HEK293 (cell line): ENCODE results near the gene SNCAIP.

ENCODE experiments used
- CTCF ChIA-PET: fragments of 350-600 bp; formaldehyde crosslinking; extraction: SDS; loops from one replicate; lab custom pipeline; 2021; ENCODE audit warnings: antibody characterized with exemption; lab: Yijun Ruan, JAX
- POLR2A ChIA-PET: fragments of 300-600 bp; formaldehyde crosslinking; extraction: SDS; loops from one replicate; lab custom pipeline; 2020; ENCODE audit warnings: antibody characterized with exemption, inconsistent platforms; lab: Yijun Ruan, JAX
- H3K27ac ChIP-seq: fragments of 200-500 bp; sonication (Bioruptor generic); 2 replicates; pipeline ENCODE4 v1.5.1; 2014; ENCODE audit warnings: low read depth, low read length, control low read depth, inconsistent platforms; ENCODE audit errors: extremely low read depth
- H3K36me3 ChIP-seq, 2 experiments: fragments of 200-500 bp in 1 of 2; sonication (Bioruptor generic) in 1 of 2; 1 replicate in 1 of 2; 2 replicates in 1 of 2; pipeline ENCODE4 v1.5.1; 2014 to 2017; ENCODE audit warnings: inconsistent platforms in 2 of 2, low read length in 2 of 2; ENCODE audit not compliant: control insufficient read depth in 2 of 2, insufficient read depth in 1 of 2
- H3K4me1 ChIP-seq: fragments of 200-500 bp; sonication (Bioruptor generic); 2 replicates; pipeline ENCODE4 v1.5.1; 2014; ENCODE audit warnings: mild to moderate bottlenecking, low read length, inconsistent platforms; ENCODE audit not compliant: control insufficient read depth, insufficient read depth
- H3K4me3 ChIP-seq: 2 replicates; pipeline ENCODE4 v1.5.1; 2011; ENCODE audit warnings: low read depth, mild to moderate bottlenecking, control low read depth, low read length, moderate library complexity
- H3K9me3 ChIP-seq: fragments of 200-500 bp; sonication (Bioruptor generic); 2 replicates; pipeline ENCODE4 v1.5.1; 2014; ENCODE audit warnings: low read depth, low read length, inconsistent platforms; ENCODE audit not compliant: control insufficient read depth, insufficient read depth
- KLF16 ChIP-seq: fragments of 450-650 bp; formaldehyde crosslinking; IDR thresholded peaks from 2 replicates; pipeline ENCODE4 v1.5.1; 2017; ENCODE audit warnings: missing biosample characterization, missing genetic modification characterization
- KLF9 ChIP-seq: fragments of 450-650 bp; formaldehyde crosslinking; IDR thresholded peaks from 2 replicates; pipeline ENCODE4 v1.5.1; 2016; ENCODE audit warnings: missing biosample characterization, missing genetic modification characterization, low read depth
- SP3 ChIP-seq: fragments of 450-650 bp; formaldehyde crosslinking; IDR thresholded peaks from 2 replicates; pipeline ENCODE4 v1.5.1; 2016; ENCODE audit warnings: missing biosample characterization, missing genetic modification characterization
- ZFHX2 ChIP-seq: fragments of 450-650 bp; formaldehyde crosslinking; conservative IDR thresholded peaks from 2 replicates; pipeline ENCODE4 v1.5.1; 2016; ENCODE audit warnings: missing biosample characterization, missing genetic modification characterization
- ZNF157 ChIP-seq: fragments of 450-650 bp; formaldehyde crosslinking; IDR thresholded peaks from 2 replicates; pipeline ENCODE4 v1.5.1; 2016; ENCODE audit warnings: missing biosample characterization, missing genetic modification characterization
- ZNF175 ChIP-seq: fragments of 450-650 bp; formaldehyde crosslinking; IDR thresholded peaks from 2 replicates; pipeline ENCODE4 v1.5.1; 2016; ENCODE audit warnings: missing biosample characterization, missing genetic modification characterization
- ZNF24 ChIP-seq: fragments of 450-650 bp; formaldehyde crosslinking; IDR thresholded peaks from 2 replicates; pipeline ENCODE4 v1.5.1; 2016; ENCODE audit warnings: missing biosample characterization, missing genetic modification characterization
- ZNF571 ChIP-seq: fragments of 450-650 bp; formaldehyde crosslinking; IDR thresholded peaks from 2 replicates; pipeline ENCODE4 v1.5.0; 2017; ENCODE audit warnings: missing biosample characterization, missing genetic modification characterization
- ZNF670 ChIP-seq: fragments of 450-650 bp; formaldehyde crosslinking; IDR thresholded peaks from 2 replicates; pipeline ENCODE4 v1.5.1; 2016; ENCODE audit warnings: missing biosample characterization, missing genetic modification characterization, low read depth
- ZNF843 ChIP-seq: fragments of 450-650 bp; formaldehyde crosslinking; IDR thresholded peaks from 2 replicates; pipeline ENCODE4 v1.5.1; 2016; ENCODE audit warnings: missing biosample characterization, missing genetic modification characterization
- TF ChIP-seq, protein P1 (sequence below): fragments of 450-650 bp; formaldehyde crosslinking; IDR thresholded peaks from 2 replicates; pipeline ENCODE4 v1.5.1; 2016; ENCODE audit warnings: missing biosample characterization, missing genetic modification characterization
- TF ChIP-seq, protein P2 (sequence below): fragments of 450-650 bp; formaldehyde crosslinking; IDR thresholded peaks from 2 replicates; pipeline ENCODE4 v1.5.1; 2016; ENCODE audit warnings: missing biosample characterization, missing genetic modification characterization, low read depth
- TF ChIP-seq, protein P3 (sequence below): fragments of 450-650 bp; formaldehyde crosslinking; IDR thresholded peaks from 2 replicates; pipeline ENCODE4 v1.5.1; 2016; ENCODE audit warnings: missing biosample characterization, missing genetic modification characterization, low read depth
- TF ChIP-seq, protein P4 (sequence below): fragments of 450-650 bp; formaldehyde crosslinking; IDR thresholded peaks from 2 replicates; pipeline ENCODE4 v1.5.1; 2016; ENCODE audit warnings: missing biosample characterization, missing genetic modification characterization
- TF ChIP-seq, protein P5 (sequence below): fragments of 450-650 bp; formaldehyde crosslinking; IDR thresholded peaks from 2 replicates; pipeline ENCODE4 v1.5.1; 2016; ENCODE audit warnings: missing biosample characterization, missing genetic modification characterization
- TF ChIP-seq, protein P6 (sequence below): fragments of 450-650 bp; formaldehyde crosslinking; IDR thresholded peaks from 2 replicates; pipeline ENCODE4; 2016; ENCODE audit warnings: missing biosample characterization, missing genetic modification characterization
- TF ChIP-seq, protein P7 (sequence below): fragments of 450-650 bp; formaldehyde crosslinking; IDR thresholded peaks from 2 replicates; pipeline ENCODE4 v1.5.0; 2017; ENCODE audit warnings: missing biosample characterization, missing genetic modification characterization, borderline replicate concordance

The SNCAIP gene

DNA sequence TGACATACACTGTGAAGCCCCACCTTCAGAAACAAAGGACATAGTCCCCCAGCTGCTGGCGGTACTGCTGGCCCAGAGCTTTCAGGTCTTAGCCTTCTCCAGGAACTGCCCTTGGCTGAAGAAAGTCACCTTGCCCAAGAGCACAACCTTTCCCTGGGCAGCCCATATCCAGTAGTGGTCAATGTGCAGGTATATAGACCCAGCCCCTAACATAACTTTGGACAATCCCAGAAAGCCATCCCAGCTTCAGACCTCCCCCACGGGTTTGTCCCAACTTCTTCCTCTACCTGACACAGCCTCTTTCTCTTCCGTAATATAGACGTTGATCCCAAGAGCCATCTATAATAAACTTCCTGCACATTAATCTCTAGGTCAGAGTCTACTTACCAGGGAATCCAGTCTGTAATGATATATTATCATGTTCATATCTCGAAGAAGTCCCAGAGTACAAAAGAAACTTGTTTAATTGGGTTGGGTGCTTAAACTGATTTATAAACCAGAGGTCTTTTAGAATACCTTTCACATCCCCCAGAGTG lies 157.4 kb downstream of the SNCAIP start:
- POLR2A ChIA-PET = no interaction called here
- TF ChIP-seq SP3 (tag by site-specific recombination) = no peak
- no peak for TF ChIP-seq ZFHX2
- H3K4me1 ChIP-seq = peaks cover 4% of the 10 kb centered on the region; the same call in 1 of the 2 replicates
- no peak overlapping the region for H3K27ac ChIP-seq
- CTCF ChIA-PET = interaction anchor here (2.3 kb wide), 1 partner anchor 11 kb away, joined by 9 read pairs; no protein-coding TSS in a partner anchor
- H3K9me3 ChIP-seq = no peaks in the 10 kb centered on the region
- H3K4me3 ChIP-seq = no peak overlapping the region
- peaks cover 0 to 3% of the 10 kb centered on the region in 2 experiments; a peak in 1 of 3 replicates for H3K36me3 ChIP-seq

DNA sequence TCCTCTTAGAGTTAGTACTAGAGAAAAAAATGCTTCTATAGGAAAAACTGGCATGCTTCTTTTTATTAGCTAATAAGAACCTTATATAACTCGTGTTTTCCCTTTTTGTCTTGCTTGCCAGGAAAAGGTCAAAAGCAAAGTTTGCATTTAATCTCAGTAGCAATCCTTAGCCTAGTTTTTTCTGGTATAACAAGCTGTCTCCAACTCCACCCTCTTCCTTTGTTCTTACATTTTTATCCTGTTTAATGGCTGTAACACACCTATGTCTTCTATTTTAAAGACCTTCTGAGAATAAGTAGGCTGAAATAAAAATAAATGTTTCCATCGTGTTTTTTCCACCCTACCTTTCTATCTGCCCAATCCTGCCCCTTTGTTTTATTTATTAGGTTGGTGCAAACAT lies 158.3 kb downstream of the SNCAIP start:
- H3K36me3 ChIP-seq = no peaks in the 10 kb centered on the region
- H3K9me3 ChIP-seq = no peaks in the 10 kb centered on the region
- POLR2A ChIA-PET = no interaction called here
- no peak overlapping the region for H3K27ac ChIP-seq
- no peak overlapping the region for H3K4me3 ChIP-seq
- H3K4me1 ChIP-seq = peaks cover 4% of the 10 kb centered on the region; the same call in 1 of the 2 replicates
- CTCF ChIA-PET = interaction anchor here (2.3 kb wide), 1 partner anchor 11 kb away, joined by 9 read pairs; no protein-coding TSS in a partner anchor
- no peak for TF ChIP-seq ZNF571 (tag by site-specific recombination)
- TF ChIP-seq, protein P1, sequence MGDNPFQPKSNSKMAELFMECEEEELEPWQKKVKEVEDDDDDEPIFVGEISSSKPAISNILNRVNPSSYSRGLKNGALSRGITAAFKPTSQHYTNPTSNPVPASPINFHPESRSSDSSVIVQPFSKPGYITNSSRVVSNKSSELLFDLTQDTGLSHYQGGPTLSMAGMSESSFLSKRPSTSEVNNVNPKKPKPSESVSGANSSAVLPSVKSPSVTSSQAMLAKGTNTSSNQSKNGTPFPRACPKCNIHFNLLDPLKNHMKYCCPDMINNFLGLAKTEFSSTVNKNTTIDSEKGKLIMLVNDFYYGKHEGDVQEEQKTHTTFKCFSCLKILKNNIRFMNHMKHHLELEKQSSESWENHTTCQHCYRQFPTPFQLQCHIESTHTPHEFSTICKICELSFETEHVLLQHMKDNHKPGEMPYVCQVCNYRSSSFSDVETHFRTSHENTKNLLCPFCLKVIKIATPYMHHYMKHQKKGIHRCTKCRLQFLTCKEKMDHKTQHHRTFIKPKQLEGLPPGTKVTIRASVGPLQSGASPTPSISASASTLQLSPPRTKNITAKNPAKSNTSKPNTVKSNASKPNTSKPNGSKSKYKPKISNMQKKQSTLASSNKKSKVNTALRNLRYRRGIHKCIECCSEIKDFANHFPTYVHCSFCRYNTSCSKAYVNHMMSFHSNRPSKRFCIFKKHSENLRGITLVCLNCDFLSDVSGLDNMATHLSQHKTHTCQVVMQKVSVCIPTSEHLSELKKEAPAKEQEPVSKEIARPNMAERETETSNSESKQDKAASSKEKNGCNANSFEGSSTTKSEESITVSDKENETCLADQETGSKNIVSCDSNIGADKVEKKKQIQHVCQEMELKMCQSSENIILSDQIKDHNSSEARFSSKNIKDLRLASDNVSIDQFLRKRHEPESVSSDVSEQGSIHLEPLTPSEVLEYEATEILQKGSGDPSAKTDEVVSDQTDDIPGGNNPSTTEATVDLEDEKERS (tag by site-specific recombination) = no peak
- no peak for TF ChIP-seq ZNF24 (tag by site-specific recombination)
- no peak for TF ChIP-seq KLF9 (tag by site-specific recombination)
- no peak for TF ChIP-seq ZNF157 (tag by site-specific recombination)
- no peak for TF ChIP-seq ZNF843 (tag by site-specific recombination)
- TF ChIP-seq, protein P2, sequence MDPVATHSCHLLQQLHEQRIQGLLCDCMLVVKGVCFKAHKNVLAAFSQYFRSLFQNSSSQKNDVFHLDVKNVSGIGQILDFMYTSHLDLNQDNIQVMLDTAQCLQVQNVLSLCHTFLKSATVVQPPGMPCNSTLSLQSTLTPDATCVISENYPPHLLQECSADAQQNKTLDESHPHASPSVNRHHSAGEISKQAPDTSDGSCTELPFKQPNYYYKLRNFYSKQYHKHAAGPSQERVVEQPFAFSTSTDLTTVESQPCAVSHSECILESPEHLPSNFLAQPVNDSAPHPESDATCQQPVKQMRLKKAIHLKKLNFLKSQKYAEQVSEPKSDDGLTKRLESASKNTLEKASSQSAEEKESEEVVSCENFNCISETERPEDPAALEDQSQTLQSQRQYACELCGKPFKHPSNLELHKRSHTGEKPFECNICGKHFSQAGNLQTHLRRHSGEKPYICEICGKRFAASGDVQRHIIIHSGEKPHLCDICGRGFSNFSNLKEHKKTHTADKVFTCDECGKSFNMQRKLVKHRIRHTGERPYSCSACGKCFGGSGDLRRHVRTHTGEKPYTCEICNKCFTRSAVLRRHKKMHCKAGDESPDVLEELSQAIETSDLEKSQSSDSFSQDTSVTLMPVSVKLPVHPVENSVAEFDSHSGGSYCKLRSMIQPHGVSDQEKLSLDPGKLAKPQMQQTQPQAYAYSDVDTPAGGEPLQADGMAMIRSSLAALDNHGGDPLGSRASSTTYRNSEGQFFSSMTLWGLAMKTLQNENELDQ (tag by site-specific recombination) = no peak
- TF ChIP-seq, protein P3, sequence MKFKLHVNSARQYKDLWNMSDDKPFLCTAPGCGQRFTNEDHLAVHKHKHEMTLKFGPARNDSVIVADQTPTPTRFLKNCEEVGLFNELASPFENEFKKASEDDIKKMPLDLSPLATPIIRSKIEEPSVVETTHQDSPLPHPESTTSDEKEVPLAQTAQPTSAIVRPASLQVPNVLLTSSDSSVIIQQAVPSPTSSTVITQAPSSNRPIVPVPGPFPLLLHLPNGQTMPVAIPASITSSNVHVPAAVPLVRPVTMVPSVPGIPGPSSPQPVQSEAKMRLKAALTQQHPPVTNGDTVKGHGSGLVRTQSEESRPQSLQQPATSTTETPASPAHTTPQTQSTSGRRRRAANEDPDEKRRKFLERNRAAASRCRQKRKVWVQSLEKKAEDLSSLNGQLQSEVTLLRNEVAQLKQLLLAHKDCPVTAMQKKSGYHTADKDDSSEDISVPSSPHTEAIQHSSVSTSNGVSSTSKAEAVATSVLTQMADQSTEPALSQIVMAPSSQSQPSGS = no peak
- no peak for TF ChIP-seq KLF16 (tag by site-specific recombination)
- TF ChIP-seq ZNF670 (tag by site-specific recombination) = no peak
- TF ChIP-seq, protein P4, sequence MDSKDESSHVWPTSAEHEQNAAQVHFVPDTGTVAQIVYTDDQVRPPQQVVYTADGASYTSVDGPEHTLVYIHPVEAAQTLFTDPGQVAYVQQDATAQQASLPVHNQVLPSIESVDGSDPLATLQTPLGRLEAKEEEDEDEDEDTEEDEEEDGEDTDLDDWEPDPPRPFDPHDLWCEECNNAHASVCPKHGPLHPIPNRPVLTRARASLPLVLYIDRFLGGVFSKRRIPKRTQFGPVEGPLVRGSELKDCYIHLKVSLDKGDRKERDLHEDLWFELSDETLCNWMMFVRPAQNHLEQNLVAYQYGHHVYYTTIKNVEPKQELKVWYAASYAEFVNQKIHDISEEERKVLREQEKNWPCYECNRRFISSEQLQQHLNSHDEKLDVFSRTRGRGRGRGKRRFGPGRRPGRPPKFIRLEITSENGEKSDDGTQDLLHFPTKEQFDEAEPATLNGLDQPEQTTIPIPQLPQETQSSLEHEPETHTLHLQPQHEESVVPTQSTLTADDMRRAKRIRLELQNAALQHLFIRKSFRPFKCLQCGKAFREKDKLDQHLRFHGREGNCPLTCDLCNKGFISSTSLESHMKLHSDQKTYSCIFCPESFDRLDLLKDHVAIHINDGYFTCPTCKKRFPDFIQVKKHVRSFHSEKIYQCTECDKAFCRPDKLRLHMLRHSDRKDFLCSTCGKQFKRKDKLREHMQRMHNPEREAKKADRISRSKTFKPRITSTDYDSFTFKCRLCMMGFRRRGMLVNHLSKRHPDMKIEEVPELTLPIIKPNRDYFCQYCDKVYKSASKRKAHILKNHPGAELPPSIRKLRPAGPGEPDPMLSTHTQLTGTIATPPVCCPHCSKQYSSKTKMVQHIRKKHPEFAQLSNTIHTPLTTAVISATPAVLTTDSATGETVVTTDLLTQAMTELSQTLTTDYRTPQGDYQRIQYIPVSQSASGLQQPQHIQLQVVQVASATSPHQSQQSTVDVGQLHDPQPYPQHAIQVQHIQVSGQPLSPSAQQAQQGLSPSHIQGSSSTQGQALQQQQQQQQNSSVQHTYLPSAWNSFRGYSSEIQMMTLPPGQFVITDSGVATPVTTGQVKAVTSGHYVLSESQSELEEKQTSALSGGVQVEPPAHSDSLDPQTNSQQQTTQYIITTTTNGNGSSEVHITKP (tag by site-specific recombination) = no peak
- TF ChIP-seq, protein P5, sequence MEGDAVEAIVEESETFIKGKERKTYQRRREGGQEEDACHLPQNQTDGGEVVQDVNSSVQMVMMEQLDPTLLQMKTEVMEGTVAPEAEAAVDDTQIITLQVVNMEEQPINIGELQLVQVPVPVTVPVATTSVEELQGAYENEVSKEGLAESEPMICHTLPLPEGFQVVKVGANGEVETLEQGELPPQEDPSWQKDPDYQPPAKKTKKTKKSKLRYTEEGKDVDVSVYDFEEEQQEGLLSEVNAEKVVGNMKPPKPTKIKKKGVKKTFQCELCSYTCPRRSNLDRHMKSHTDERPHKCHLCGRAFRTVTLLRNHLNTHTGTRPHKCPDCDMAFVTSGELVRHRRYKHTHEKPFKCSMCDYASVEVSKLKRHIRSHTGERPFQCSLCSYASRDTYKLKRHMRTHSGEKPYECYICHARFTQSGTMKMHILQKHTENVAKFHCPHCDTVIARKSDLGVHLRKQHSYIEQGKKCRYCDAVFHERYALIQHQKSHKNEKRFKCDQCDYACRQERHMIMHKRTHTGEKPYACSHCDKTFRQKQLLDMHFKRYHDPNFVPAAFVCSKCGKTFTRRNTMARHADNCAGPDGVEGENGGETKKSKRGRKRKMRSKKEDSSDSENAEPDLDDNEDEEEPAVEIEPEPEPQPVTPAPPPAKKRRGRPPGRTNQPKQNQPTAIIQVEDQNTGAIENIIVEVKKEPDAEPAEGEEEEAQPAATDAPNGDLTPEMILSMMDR = no peak
- TF ChIP-seq ZNF175 (tag by site-specific recombination) = no peak
- TF ChIP-seq, protein P6, sequence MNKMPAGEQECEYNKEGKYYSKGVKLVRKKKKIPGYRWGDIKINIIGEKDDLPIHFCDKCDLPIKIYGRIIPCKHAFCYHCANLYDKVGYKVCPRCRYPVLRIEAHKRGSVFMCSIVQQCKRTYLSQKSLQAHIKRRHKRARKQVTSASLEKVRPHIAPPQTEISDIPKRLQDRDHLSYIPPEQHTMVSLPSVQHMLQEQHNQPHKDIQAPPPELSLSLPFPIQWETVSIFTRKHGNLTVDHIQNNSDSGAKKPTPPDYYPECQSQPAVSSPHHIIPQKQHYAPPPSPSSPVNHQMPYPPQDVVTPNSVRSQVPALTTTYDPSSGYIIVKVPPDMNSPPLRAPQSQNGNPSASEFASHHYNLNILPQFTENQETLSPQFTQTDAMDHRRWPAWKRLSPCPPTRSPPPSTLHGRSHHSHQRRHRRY (tag by site-specific recombination) = no peak
- TF ChIP-seq, protein P7, sequence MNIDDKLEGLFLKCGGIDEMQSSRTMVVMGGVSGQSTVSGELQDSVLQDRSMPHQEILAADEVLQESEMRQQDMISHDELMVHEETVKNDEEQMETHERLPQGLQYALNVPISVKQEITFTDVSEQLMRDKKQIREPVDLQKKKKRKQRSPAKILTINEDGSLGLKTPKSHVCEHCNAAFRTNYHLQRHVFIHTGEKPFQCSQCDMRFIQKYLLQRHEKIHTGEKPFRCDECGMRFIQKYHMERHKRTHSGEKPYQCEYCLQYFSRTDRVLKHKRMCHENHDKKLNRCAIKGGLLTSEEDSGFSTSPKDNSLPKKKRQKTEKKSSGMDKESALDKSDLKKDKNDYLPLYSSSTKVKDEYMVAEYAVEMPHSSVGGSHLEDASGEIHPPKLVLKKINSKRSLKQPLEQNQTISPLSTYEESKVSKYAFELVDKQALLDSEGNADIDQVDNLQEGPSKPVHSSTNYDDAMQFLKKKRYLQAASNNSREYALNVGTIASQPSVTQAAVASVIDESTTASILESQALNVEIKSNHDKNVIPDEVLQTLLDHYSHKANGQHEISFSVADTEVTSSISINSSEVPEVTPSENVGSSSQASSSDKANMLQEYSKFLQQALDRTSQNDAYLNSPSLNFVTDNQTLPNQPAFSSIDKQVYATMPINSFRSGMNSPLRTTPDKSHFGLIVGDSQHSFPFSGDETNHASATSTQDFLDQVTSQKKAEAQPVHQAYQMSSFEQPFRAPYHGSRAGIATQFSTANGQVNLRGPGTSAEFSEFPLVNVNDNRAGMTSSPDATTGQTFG (tag by site-specific recombination) = no peak
